GM18499 (cell line): ENCODE results near the gene SPECC1L.

ENCODE experiments used
- ATAC-seq: cut with Tn5 transposase; IDR thresholded peaks from one replicate; pipeline ENCODE4 v1.9.1; 2021; ENCODE audit warnings: moderate number of reproducible peaks; ENCODE audit not compliant: insufficient read depth, unreplicated experiment

Gene SPECC1L

GRCh38 chr22:24353121-24353520, 82.5 kb downstream of the SPECC1L start:
- no peak for ATAC-seq

DNA sequence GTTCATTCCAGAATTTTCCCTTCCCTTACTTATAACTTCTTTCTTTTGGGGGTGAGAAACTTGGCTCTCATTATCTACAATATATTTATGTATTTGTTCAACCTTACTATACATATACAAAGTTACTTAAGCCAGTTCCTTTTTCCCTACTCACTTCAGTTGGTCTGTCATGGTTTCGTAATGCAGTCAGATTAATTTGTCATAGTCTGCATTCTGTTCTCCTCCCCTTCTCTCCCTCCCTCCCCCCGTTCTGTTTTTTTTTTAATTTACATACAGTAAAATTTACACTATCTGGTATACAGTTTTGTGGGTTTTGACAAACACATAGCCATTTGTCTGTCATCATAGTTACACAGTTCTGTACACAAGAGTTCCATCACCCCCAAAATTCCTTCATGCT, 84.9 kb downstream of the SPECC1L start:
- no peak for ATAC-seq

DNA sequence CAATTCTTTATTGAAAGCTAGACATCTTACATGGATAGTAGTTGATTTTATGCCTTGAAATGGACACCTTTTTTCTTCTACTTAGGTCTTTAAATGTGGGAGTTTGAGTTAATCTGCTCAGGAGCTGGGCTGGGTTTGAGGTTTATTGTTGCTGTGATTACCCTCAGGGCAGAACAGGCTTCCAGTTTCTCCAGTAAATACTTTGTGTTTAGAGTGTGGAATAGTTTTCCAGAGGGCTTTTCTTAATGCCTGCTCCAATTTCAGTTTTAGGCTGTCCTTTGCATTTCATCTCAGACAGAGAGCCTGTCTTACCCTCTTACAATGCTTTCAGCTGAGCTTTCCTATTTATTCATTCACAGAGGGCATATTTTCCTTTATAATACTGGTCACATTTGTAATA, 86.9 kb downstream of the SPECC1L start:
- no peak for ATAC-seq

DNA sequence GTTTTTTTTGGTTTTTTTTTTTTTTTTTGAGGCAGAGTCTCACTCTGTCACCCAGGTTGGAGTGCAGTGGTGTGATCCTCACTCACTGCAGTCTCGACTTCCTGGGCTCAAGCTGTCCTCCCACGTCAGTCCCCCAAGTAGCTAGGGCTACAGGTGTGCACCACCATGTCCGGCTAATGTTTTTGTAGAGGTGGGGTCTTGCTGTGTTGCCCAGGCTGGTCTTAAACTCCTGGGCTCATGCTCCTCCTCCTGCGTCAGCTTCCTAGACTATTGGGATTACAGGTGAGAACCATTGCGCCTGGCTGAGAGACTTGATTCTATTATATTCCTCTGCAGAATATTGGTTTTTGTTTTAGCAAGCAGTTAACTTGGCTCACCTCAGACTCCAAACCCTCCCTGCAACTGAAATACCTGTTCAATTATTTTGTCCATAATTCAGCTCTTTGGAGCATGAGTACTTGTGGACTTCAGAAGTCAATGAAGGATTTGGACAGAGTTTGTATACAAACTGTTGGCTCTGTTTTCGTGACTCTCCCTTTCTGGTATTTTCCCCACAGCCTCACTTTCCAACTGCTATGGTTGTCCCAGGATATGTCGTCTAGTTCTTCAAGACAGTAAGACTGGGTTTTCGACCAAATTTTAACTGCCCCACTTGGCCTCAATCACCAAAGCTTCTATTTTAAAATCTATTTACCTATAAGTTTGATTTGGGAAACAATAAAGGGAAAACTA, 87.6 kb downstream of the SPECC1L start:
- ATAC-seq, result no peak

- no peak for ATAC-seq
Measured at GRCh38 chr22:24359452-24360120, 89.0 kb downstream of the SPECC1L start.

- ATAC-seq, result no peak
Measured at GRCh38 chr22:24361976-24362646, 91.5 kb downstream of the SPECC1L start.

GRCh38 chr22:24363243-24363642, 92.6 kb downstream of the SPECC1L start:
- ATAC-seq, result no peak

DNA sequence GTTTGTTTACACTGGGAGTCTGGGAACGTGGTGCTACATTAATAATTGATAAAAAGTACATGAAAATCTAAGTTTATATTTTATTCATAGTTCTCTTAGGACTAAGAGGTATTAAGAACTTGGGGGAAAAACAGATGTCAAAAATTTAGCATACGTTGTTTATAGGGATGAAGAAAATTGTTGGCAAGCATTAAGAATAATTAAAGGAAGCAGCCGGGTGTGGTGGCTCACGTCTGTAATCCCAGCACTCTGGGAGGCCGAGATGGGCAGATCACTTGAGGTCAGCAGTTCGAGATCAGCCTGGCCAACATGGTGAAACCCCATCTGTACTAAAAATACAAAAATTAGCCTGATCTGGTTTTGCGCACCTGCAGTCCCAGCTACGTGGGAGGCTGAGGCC, 96.1 kb downstream of the SPECC1L start:
- no peak for ATAC-seq

- ATAC-seq, result no peak
Measured at GRCh38 chr22:24367841-24368240, 97.2 kb downstream of the SPECC1L start.

DNA sequence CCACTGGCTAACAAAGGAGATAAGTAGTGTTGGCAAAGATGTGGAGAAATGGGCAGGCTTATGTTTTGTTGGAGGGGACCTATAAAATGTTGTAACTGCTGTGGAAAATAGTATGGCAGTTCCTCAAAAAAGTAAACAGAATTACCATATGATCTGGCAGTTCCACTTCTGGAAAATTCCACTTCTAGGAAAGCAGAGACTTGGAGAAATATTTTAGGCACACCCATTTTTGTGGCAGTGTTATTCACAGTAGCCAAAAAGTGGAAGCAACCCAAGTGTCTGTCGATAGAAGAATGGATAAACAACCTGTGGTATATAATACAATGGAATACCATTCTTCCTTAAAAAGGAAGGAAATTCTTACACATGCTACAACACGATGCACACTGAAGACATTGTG, 99.8 kb downstream of the SPECC1L start:
- no peak for ATAC-seq

GRCh38 chr22:24376002-24376401, 105.4 kb downstream of the SPECC1L start:
- no peak for ATAC-seq

- no peak for ATAC-seq
Measured at GRCh38 chr22:24376586-24376985, 106.0 kb downstream of the SPECC1L start.

GRCh38 chr22:24379536-24379935, 108.9 kb downstream of the SPECC1L start:
- no peak for ATAC-seq

- no peak for ATAC-seq
Measured at GRCh38 chr22:24380220-24380904, 109.7 kb downstream of the SPECC1L start.

- no peak for ATAC-seq
Measured at GRCh38 chr22:24380905-24381230, 110.2 kb downstream of the SPECC1L start.

DNA sequence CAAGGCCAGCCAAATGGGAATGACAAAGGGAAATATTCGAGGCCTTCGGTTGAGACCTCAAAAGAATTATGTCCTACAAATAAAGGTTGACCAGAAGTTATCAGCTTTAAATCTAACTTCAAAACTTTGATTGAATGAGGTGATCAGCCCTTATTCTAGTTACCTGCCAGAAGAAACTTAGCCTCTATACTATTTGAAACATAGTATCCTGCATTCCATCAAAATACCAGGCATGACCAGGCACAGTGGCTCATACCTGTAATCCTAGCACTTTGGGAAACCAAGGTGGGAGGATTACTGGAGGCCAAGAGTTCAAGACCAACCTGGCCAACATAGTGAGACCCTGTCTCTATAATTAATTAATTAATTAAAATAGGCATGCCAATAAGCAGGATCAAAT, 112.4 kb downstream of the SPECC1L start:
- ATAC-seq, result no peak

GRCh38 chr22:24384131-24384530, 113.5 kb downstream of the SPECC1L start:
- ATAC-seq, result no peak

DNA sequence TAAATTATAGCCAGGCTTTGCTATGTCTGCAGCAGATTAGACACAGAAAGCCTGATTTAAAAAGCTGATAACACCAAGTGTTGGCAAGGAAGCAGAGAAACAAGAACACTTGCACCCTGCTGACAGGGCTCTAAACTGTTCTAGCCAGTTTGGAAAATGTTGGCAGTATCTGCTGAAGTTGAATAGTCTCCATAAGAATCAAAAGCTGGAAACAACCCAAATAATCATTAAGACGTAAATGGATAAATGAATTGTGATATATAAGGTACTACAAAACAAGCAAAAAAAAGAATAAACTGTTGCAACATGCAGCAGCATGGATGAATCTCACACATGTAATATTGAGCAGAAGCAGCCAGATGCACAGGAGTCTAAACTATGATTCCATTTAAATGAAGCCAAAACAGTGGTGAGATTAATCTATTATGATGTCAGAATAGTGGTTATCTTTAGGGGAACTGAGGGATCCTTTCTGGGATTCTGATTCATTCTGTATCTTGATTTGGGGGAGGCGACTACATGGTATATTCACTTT, 116.4 kb downstream of the SPECC1L start:
- no peak for ATAC-seq

- ATAC-seq, result no peak
Measured at GRCh38 chr22:24389680-24390079, 119.0 kb downstream of the SPECC1L start.

DNA sequence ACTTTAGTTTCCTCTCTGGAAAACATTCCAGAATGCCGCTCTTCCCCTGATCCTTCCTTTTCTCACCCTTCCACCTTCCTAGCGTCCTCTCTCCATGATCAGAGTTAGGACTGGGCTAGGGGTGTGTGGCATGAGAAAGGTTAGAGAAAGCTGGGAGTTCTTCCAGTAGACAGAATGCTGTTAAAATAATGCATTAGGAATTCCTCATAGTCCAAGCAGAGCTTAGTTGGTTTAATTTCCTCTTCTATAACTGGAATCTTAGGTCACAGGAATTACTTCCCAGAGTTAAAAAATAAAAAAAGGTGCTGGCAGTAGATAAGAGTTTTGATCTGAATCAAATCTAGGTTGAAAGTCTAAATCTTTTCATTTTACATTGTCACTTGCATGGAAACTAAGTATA, 119.5 kb downstream of the SPECC1L start:
- no peak for ATAC-seq

DNA sequence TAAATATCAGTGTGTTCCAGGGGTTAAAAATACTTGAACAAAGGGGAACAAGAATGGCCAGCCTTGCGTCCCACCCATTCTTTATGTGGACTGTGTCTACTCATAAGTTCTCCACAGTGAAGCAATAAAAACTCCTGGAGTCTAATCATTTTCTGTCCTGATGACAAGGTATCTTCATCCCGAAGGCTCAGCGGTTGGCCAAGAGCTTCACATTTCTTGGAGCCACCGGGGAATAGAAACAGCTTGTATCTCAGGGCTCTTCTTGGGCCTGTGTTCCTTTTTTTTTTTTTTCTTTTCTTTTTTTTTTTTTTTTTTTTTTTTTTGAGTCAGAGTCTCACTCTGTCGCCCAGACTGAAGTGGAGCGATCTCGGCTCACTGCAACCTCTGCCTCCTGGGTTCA, 119.9 kb downstream of the SPECC1L start:
- no peak for ATAC-seq
